VCaP (cell line): ENCODE results near the gene ZC3H7A.
"Not testable (repeated sequence)": the region's sequence is repeated elsewhere in the genome, so short reads cannot be mapped to it uniquely, and the experiment has no call there.

Experiments
- H3K27ac ChIP-seq: fragments of 450-650 bp; 2 replicates; pipeline ENCODE4 v1.5.1; 2017
- CTCF ChIP-seq: fragments of 450-650 bp; conservative IDR thresholded peaks from 2 replicates; pipeline ENCODE4 v1.5.1; 2017; ENCODE audit warnings: mild to moderate bottlenecking, moderate library complexity

Gene ZC3H7A

GRCh38 chr16:11835891-11836649, 39.0 kb upstream of the ZC3H7A start:
- H3K27ac ChIP-seq: no peak overlapping the region
- no peak for TF ChIP-seq CTCF

DNA sequence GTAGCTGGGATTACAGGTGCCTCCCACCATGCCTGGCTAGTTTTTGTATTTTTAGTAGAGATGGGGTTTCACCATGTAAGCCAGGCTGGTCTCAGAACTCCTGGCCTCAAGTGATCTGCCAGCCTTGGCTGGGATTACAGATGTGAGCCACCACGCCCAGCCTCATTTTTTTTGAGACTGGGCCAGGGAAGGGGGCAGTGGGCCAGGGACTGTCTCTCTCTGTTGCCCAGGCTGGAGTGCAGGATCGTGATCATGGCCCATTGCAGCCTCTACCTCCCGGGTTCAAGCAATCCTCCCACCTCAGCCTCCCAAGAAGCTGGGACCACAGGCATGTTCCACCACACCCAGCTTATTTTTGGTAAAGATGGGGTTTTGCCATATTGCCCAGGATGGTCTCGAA, 38.3 kb upstream of the ZC3H7A start:
- H3K27ac ChIP-seq: no peak overlapping the region

DNA sequence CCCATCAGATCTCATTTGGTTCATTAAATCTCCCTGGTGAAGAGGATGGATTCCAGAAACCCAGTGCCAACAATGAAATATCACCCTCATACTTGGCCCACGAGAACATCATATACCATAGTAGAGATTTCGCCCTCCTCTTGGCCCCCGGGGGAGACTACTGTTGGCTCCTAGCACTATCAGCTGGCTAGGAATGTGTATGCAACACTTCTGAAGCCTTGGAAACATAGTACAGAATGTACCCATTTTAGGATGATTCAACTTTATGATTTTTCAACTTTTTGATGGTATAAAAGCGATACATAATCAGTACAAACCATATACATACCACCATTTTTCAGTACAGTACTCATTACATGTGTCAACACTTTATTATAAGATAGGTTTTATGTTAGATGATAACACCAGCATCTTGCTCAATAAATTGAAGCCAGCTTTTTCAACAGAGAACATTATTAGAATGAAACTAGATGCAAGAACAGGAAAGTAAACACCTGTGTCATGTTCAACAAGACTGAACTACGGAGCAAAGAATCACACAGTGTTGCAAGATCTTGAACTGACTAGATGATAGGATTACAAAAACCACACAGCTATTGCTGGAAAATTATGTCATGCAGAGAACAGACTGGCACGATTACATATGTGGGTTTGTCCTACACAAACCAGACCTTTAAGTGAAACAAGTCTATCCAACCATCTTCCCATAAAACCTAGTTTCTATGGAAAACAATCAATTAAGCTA, 37.1 kb upstream of the ZC3H7A start:
- TF ChIP-seq CTCF: no peak
- no peak overlapping the region for H3K27ac ChIP-seq

More for the DNA sequence above, 38.3 kb upstream of the ZC3H7A start:
- TF ChIP-seq CTCF: no peak

- no peak for TF ChIP-seq CTCF
- H3K27ac ChIP-seq: no peak overlapping the region
These were observed 31.6 kb upstream of the ZC3H7A start for GRCh38 chr16:11828696-11829095.

DNA sequence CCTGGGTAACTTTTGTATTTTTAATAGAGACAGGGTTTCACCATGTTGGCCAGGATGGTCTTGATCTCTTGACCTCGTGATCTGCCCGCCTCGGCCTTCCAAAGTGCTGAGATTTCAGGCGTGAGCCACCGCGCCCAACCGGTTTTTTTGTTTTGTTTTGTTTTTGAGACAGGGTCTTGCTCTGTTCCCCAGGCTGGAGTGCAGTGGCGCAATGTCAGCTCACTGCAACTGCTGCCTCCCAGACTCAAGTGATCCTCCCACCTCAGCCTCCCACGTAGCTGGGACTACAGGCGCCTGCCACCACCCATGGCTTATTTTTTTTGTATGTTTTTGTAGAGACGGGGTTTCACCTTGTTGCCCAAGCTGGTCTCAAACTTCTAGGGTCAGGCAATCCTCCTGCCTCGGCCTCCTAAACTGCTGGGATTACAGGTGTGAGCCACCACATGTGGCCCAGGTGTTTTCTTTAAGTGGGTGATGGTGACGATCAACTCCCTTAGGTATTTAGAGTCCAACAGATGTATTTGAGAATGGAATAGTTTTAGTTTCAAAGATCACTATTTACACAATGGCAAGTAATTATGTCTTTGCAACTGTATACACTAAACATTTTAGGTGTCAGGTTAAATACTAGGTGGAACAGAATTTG, 28.6 kb upstream of the ZC3H7A start:
- not testable (repeated sequence) for H3K27ac ChIP-seq

- H3K27ac ChIP-seq: no peak overlapping the region
- TF ChIP-seq CTCF: no peak
These were observed 27.3 kb upstream of the ZC3H7A start for GRCh38 chr16:11824362-11824761.

DNA sequence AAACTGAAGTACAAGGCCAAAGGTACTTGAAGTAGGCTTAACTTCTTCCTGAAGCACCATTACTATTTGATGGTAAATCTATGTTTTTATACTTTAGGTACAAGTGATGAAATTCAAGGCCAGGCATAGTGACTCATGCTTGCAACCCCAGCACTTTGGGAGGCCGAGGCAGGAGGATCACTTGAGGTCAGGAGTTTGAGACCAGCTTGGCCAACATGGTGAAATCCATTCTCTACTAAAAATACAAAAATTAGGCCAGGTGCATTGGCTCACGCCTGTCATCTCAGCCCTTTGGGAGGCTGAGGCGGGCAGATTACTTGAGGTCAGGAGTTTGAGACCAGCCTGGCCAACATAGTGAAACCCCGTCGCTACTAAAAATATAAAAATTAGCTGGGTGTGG, 26.6 kb upstream of the ZC3H7A start:
- not testable (repeated sequence) for H3K27ac ChIP-seq

DNA sequence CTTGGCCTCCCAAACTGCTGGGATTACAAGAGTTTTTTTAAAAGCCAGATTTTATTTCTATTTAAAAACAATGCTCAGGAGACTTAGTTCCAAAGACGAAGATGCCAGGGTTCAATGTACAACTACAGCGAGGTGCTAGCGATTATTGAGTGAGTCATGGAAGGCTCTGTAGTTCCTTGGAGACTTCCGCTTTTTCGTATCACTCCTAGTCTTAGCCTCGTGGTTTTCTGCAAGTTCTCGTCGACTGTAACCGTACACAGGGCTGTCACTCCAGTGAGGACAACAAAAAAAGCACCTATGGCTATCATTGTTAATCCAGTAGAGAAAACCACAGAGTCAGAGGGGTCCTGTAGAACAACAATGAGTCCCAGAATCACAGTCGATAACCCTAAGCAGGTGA, 22.7 kb upstream of the ZC3H7A start:
- TF ChIP-seq CTCF: no peak

DNA sequence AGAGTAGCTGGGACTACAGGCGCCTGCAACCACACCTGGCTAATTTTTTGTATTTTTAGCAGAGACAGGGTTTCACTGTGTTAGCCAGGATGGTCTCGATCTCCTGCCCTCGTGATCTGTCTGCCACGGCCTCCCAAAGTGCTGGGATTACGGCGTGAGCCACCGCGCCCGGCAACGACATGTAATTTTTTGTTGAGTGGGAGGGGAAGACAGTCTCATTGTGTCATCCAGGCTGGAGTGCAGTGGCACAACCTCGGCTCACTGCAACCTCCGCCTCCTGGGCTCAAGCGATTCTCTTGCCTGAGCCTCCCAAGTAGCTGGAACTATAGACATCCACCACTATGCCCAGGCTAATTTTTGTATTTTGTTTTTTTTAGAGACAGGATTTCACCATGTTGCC, 21.9 kb upstream of the ZC3H7A start:
- H3K27ac ChIP-seq: not testable (repeated sequence)

More for the DNA sequence above, 22.7 kb upstream of the ZC3H7A start:
- H3K27ac ChIP-seq: no peak overlapping the region
